GM12873 (cell line): ENCODE results near the gene CYB5B.

Experiments
- TF ChIP-seq, protein P1 (sequence below): IDR thresholded peaks from 2 replicates; pipeline ENCODE4 v1.5.1; 2012; ENCODE audit warnings: low read depth, mild to moderate bottlenecking, moderate library complexity, low read length, control low read depth; ENCODE audit not compliant: insufficient read depth; ENCODE audit errors: missing control alignments

The CYB5B gene

DNA sequence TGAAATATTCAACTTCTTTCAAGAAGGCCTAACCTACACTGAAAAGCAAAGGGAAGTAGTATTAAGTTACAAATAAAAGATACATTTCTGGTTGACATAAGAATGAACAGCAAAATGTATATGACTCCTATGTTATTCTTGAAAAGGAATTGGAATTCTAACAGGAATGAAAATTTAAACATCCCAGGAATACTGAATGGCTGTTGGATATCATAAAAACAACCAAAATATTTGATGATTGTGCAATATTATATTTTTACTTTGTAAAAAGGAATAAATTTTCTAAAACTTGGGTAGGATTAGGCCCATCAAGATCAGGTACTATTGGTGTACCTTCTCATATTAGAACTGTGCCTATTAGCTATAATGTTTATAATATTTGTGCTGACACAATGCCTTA is 50.0 kb downstream of the CYB5B start:
- TF ChIP-seq, protein P1, sequence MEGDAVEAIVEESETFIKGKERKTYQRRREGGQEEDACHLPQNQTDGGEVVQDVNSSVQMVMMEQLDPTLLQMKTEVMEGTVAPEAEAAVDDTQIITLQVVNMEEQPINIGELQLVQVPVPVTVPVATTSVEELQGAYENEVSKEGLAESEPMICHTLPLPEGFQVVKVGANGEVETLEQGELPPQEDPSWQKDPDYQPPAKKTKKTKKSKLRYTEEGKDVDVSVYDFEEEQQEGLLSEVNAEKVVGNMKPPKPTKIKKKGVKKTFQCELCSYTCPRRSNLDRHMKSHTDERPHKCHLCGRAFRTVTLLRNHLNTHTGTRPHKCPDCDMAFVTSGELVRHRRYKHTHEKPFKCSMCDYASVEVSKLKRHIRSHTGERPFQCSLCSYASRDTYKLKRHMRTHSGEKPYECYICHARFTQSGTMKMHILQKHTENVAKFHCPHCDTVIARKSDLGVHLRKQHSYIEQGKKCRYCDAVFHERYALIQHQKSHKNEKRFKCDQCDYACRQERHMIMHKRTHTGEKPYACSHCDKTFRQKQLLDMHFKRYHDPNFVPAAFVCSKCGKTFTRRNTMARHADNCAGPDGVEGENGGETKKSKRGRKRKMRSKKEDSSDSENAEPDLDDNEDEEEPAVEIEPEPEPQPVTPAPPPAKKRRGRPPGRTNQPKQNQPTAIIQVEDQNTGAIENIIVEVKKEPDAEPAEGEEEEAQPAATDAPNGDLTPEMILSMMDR: no peak

DNA sequence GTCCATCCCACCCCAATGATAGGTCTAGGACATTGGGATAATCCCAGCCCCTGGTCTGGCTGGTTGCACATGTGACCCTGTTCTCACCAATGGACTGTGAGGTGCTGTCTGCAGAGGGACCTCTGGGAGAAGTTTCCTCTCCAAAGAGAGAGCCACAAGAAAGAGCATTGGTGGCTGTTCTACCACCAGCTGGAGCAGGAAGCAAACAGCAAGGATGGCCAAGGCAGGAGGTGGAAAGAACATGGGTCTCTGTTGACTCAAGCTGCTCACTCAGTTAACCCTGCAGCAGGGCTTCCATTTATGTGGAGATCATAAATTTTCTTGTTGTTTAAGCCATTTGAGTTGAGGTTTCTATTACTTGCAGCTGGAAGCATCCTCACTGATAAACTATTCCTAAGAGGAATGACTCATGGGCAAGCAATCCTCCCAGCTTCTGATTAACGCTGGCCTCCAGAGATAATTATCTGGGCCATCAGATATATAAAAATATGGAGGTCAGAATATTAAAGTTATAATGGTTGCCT is 52.6 kb downstream of the CYB5B start:
- TF ChIP-seq, protein P1: no peak

DNA sequence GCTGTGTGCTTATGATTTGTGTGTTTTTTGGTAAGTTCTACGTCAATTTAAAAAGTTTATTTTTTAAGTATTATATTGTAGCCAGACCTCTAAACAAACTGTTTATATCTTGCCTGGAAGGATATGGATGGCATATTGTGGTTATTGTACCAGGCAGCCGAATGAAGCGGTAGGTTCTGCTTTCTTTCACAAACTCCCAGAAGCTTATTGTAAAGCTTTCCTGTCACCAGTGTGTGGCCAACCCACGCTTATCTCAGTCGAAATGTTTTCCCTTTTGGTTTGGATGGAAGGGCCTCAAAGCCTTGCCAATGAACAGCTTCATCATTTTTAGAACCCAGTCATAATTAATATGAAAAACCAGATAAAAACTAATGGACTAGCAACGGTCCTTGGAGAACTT is 53.1 kb downstream of the CYB5B start:
- TF ChIP-seq, protein P1: no peak

DNA sequence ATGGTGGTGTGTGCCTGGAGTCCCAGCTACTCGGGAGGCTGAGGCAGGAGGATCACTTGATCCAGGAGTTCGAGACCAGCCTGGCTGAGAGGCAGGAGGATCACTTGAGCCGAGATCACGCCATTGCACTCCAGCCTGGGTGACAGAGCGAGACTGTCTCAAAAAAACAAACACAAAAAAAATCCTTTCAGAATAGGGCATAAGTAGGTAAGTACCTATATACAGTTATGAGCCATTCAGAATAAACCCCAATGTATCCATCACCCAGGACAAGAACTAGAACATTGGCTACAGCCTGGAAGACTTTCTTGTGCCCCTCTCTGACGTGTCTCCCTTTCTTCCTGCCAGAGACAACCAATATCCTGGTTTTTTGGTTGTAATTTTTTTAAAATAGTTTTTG is 54.3 kb downstream of the CYB5B start:
- TF ChIP-seq, protein P1: no peak

DNA sequence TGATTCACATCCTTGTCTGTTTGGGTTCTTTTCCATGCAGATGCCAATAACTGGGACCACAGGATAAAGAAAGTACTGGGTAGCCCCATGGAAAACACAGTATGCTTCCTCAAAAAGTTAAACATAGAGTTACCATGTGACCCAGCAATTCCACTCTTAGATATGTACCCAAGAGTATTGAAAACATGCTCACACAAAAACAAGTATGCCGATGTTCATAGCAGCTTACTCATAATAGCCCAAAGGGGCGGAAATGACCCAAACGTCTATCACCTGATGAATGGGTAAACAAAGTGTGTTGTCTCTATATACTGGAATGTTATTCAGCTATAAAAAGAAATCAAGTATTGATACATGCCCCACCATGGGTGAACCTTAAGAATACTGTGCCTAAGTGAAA is 55.4 kb downstream of the CYB5B start:
- TF ChIP-seq, protein P1: no peak

DNA sequence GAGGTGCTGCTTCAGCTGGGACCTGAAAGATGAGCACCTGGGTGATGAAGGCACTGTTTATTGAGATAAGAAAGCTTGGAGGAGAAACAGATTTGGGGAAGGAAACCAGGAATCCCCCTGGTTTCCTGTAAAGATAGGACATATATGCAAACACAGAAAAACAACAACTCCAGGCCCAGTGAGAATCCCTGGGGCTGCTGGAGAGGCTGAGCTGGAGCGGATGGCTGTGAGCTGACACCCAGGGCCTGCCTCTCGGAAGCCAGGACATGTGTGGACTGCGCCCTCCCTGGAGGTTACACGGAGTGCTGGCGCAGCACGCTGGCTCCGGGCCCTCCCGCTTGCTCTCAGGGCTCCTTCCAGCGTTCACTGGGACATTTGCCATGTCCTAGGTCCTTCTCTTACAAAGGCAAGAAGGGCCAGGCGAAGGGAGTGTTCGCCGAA is 57.5 kb downstream of the CYB5B start:
- TF ChIP-seq, protein P1: no peak

DNA sequence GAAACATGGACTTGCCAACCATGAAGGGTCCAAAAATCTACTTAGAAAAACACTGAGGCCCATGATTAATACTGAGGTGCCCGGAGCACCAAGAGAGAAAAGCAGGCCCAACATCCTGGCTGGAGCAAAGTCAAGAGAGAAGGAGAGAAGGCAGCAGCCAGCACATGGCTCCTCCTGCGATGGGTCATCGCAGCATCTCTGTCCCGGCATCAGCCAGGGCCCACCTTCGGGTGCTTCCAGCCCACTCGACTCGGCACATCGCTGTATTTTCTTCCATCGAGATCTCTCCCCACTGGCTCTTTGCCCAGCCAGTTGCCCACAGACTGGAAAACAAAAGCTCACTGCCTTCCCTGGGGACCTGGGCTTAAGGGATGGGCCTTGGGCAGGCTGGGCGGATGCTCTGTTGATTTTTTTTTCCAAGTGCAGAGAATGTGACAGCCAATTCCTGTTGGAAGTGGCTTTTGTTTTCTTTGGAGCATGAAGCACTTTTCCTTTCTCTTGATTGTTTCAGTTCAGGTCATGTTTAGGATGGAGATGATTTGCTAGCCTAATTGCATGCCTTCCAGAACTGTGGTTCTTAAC is 58.1 kb downstream of the CYB5B start:
- TF ChIP-seq, protein P1: no peak
